T-helper 2 cell treated with Interferon-gamma antibody and Interleukin-4, amounts not matched to agents 5 μg/mL and 100 μg/mL, for 36 hours (primary cell): ENCODE results near the gene CCDC102B.
"Not testable (repeated sequence)": the region's sequence is repeated elsewhere in the genome, so short reads cannot be mapped to it uniquely, and the experiment has no call there.

ENCODE experiments used
- DNase-seq: peaks from one replicate; pipeline ENCODE4 v3.0.0; 2021; ENCODE audit warnings: low spot score
- H3K27ac Mint-ChIP-seq: one replicate; pipeline ENCODE4 v1.8.0; 2021; ENCODE audit warnings: mild to moderate bottlenecking, mixed read lengths
- H3K27me3 Mint-ChIP-seq: one replicate; pipeline ENCODE4 v1.8.0; 2021; ENCODE audit warnings: low read depth, mixed read lengths
- H3K36me3 Mint-ChIP-seq: one replicate; pipeline ENCODE4 v1.8.0; 2021; ENCODE audit warnings: low read depth, mixed read lengths
- H3K4me1 Mint-ChIP-seq: one replicate; pipeline ENCODE4 v1.8.0; 2021; ENCODE audit warnings: low read depth, mixed read lengths
- H3K4me3 Mint-ChIP-seq: one replicate; pipeline ENCODE4 v1.8.0; 2022; ENCODE audit warnings: mild to moderate bottlenecking, moderate library complexity, mixed read lengths
- H3K9me3 Mint-ChIP-seq: one replicate; pipeline ENCODE4 v1.8.0; 2021; ENCODE audit warnings: mixed read lengths

The CCDC102B gene

GRCh38 chr18:68992719-68993482, 195.0 kb downstream of the CCDC102B start:
- Mint-ChIP-seq H3K36me3 (no peaks in the 10 kb centered on the region), H3K27me3 (no peaks in the 10 kb centered on the region), H3K4me3 (no peak overlapping the region), H3K27ac (no peak overlapping the region), H3K4me1 (no peaks in the 10 kb centered on the region), H3K9me3 (no peaks in the 10 kb centered on the region)
- no peak for DNase-seq

GRCh38 chr18:68995675-68996074, 197.8 kb downstream of the CCDC102B start:
- no peaks in the 10 kb centered on the region for H3K4me1 Mint-ChIP-seq
- no peaks in the 10 kb centered on the region for H3K9me3 Mint-ChIP-seq
- no peak overlapping the region for H3K27ac Mint-ChIP-seq
- no peaks in the 10 kb centered on the region for H3K27me3 Mint-ChIP-seq
- no peaks in the 10 kb centered on the region for H3K36me3 Mint-ChIP-seq
- H3K4me3 Mint-ChIP-seq: no peak overlapping the region
- no peak for DNase-seq

- no peaks in the 10 kb centered on the region for H3K9me3 Mint-ChIP-seq
- no peaks in the 10 kb centered on the region for H3K27me3 Mint-ChIP-seq
- DNase-seq: no peak
- no peak overlapping the region for H3K27ac Mint-ChIP-seq
- no peaks in the 10 kb centered on the region for H3K4me1 Mint-ChIP-seq
- H3K36me3 Mint-ChIP-seq: no peaks in the 10 kb centered on the region
- H3K4me3 Mint-ChIP-seq: no peak overlapping the region
Measured at GRCh38 chr18:68997845-68998244, 200.0 kb downstream of the CCDC102B start.

DNA sequence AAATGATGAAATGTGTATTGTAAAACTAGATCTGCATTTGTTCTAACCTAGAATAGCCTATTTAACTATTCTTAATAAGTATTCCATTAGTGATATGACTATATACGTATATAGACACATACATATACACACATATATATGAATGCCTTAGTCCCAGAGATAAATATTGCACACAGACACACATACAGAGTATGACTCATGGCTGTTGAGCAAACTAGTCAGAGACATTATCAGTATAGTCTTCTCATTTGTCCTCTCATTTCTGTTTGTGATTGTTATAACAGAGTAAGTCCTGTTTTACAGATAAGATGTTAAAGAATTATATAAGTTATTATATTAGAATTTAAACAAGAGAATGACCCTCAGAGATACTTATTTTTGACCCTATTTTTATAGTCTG, 202.5 kb downstream of the CCDC102B start:
- H3K27me3 Mint-ChIP-seq: no peaks in the 10 kb centered on the region
- no peaks in the 10 kb centered on the region for H3K9me3 Mint-ChIP-seq
- no peak overlapping the region for H3K27ac Mint-ChIP-seq
- H3K4me3 Mint-ChIP-seq: no peak overlapping the region
- H3K4me1 Mint-ChIP-seq: no peaks in the 10 kb centered on the region
- no peak for DNase-seq
- no peaks in the 10 kb centered on the region for H3K36me3 Mint-ChIP-seq

GRCh38 chr18:69002233-69002632, 204.4 kb downstream of the CCDC102B start:
- Mint-ChIP-seq H3K9me3 (no peaks in the 10 kb centered on the region), H3K4me1 (no peaks in the 10 kb centered on the region), H3K27ac (no peak overlapping the region), H3K36me3 (no peaks in the 10 kb centered on the region), H3K4me3 (no peak overlapping the region), H3K27me3 (no peaks in the 10 kb centered on the region)
- DNase-seq: no peak

DNA sequence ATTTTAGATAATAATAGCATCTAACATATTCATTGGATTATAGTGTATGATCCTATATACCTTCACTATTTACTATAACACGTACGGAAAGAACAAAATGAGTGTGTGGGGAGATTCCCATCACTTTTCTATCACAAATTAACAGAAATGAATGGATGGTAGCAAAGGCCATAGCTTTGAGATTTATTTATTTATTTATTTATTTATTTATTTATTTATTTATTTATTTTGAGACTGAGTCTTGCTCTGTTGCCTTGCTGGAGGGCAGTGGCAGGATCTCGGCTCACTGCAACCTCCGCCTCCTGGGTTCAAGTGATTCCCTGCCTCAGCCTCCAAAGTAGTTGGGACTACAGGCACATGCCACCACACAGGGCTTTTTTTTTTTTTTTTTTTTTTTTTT, 208.3 kb downstream of the CCDC102B start:
- not testable (repeated sequence) for DNase-seq, H3K36me3 Mint-ChIP-seq, H3K27me3 Mint-ChIP-seq, H3K4me1 Mint-ChIP-seq, H3K27ac Mint-ChIP-seq, H3K9me3 Mint-ChIP-seq, H3K4me3 Mint-ChIP-seq

- Mint-ChIP-seq H3K36me3 (no peaks in the 10 kb centered on the region), H3K27me3 (no peaks in the 10 kb centered on the region), H3K4me3 (no peak overlapping the region), H3K9me3 (no peaks in the 10 kb centered on the region), H3K4me1 (no peaks in the 10 kb centered on the region), H3K27ac (no peak overlapping the region)
- DNase-seq: no peak
Measured at GRCh38 chr18:69008538-69008937, 210.7 kb downstream of the CCDC102B start.

- H3K27ac Mint-ChIP-seq: no peak overlapping the region
- no peaks in the 10 kb centered on the region for H3K36me3 Mint-ChIP-seq
- H3K4me3 Mint-ChIP-seq: no peak overlapping the region
- no peaks in the 10 kb centered on the region for H3K9me3 Mint-ChIP-seq
- no peaks in the 10 kb centered on the region for H3K27me3 Mint-ChIP-seq
- no peak for DNase-seq
- no peaks in the 10 kb centered on the region for H3K4me1 Mint-ChIP-seq
Measured at GRCh38 chr18:69021211-69021805, 223.4 kb downstream of the CCDC102B start.

GRCh38 chr18:69022426-69022825, 224.5 kb downstream of the CCDC102B start:
- Mint-ChIP-seq H3K27me3 (no peaks in the 10 kb centered on the region), H3K4me3 (no peak overlapping the region)

DNA sequence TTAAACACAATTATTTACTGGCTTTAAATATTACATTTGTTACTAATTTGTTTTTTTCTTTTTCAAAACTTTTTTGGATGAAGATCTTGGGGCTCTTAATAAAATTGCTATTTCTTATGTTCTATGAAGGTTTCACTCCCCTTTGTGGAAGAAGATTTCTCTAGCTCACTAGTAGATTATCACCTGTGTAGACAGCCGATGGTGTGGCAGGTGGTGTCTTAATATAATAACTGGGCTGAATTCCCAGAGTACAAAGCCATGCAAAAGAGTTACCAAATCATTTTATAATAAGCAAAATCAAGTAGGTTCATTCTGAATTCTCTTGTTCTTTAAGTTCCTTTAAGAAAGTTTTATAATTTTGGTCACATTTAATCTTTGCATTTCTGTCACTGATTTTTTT, 233.7 kb downstream of the CCDC102B start:
- Mint-ChIP-seq H3K9me3 (no peaks in the 10 kb centered on the region), H3K36me3 (no peaks in the 10 kb centered on the region), H3K4me1 (no peaks in the 10 kb centered on the region)

More at GRCh38 chr18:69022426-69022825, 224.5 kb downstream of the CCDC102B start:
- Mint-ChIP-seq H3K36me3 (no peaks in the 10 kb centered on the region), H3K4me1 (no peaks in the 10 kb centered on the region), H3K27ac (no peak overlapping the region), H3K9me3 (no peaks in the 10 kb centered on the region)
- no peak for DNase-seq

GRCh38 chr18:69032009-69032408, 234.1 kb downstream of the CCDC102B start:
- Mint-ChIP-seq H3K9me3 (no peaks in the 10 kb centered on the region), H3K4me3 (no peak overlapping the region), H3K4me1 (no peaks in the 10 kb centered on the region), H3K36me3 (no peaks in the 10 kb centered on the region), H3K27ac (no peak overlapping the region), H3K27me3 (no peaks in the 10 kb centered on the region)
- DNase-seq: no peak

More for the DNA sequence above, 233.7 kb downstream of the CCDC102B start:
- H3K27ac Mint-ChIP-seq: no peak overlapping the region
- no peak for DNase-seq
- H3K4me3 Mint-ChIP-seq: no peak overlapping the region
- H3K27me3 Mint-ChIP-seq: no peaks in the 10 kb centered on the region

DNA sequence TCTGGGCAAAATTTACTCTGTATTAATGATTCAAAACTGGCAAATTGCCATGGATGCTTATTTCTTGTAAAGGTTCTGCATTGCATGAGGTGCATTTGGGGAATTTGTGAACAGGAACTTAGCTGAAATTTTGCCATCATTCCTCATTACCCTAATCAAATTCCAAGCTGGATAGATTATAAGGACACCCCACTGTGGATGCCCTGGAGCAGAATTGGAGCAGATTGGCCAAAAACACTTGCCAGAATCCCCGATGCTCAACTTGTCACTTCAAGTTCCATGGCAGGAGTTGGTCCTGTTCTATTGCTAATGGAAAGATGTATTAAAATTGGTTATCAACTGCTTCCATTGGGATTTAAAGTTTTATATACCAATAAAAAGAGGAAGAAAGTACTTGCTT, 237.9 kb downstream of the CCDC102B start:
- no peak for DNase-seq
- Mint-ChIP-seq H3K27me3 (no peaks in the 10 kb centered on the region), H3K36me3 (no peaks in the 10 kb centered on the region), H3K27ac (no peak overlapping the region), H3K9me3 (no peaks in the 10 kb centered on the region), H3K4me1 (no peaks in the 10 kb centered on the region), H3K4me3 (no peak overlapping the region)

- H3K36me3 Mint-ChIP-seq: no peaks in the 10 kb centered on the region
- no peaks in the 10 kb centered on the region for H3K27me3 Mint-ChIP-seq
- H3K4me3 Mint-ChIP-seq: no peak overlapping the region
- no peak overlapping the region for H3K27ac Mint-ChIP-seq
- H3K9me3 Mint-ChIP-seq: no peaks in the 10 kb centered on the region
- DNase-seq: no peak
- no peaks in the 10 kb centered on the region for H3K4me1 Mint-ChIP-seq
Measured at GRCh38 chr18:69044215-69044614, 246.3 kb downstream of the CCDC102B start.

DNA sequence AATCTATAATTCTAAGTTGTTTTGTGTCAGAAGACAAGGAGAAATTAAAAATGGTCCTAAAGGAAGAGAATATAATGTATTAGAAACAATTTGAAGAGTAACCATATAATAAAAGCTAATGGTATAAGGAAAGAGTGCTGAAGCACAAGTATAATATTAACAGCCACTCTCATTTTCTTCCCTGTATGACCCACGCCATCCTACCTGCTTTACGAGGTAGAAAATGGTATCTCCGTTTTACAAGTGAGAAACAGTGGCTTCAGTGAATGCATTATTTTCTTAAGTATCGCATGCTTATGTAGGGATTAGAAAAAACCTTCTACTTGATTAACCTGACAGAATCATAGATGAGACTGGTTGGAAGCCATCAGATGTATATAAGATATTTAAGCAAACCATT, 266.2 kb downstream of the CCDC102B start:
- DNase-seq: no peak
- Mint-ChIP-seq H3K36me3 (no peaks in the 10 kb centered on the region), H3K4me3 (no peak overlapping the region), H3K27me3 (no peaks in the 10 kb centered on the region), H3K9me3 (no peaks in the 10 kb centered on the region), H3K27ac (no peak overlapping the region), H3K4me1 (no peaks in the 10 kb centered on the region)

DNA sequence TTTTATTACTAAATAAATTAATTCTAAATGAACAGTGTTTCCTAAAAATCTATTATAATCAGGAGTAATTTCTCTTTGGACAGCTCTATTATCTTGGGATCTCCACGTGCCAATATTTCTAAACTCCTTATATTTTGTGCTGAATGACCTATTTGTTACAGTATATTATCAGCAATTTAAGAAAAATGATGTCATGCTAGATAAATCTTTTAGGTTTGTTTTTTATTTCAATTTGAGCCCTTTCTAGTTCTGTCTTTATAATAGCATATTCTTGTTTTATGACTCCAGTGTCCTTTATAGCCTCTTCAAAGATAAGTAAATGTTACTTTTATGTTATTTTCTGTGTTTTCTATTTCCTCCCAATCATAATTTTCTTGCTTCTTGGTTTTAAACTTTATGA, 269.2 kb downstream of the CCDC102B start:
- no peak overlapping the region for H3K27ac Mint-ChIP-seq
- no peaks in the 10 kb centered on the region for H3K36me3 Mint-ChIP-seq
- no peaks in the 10 kb centered on the region for H3K27me3 Mint-ChIP-seq
- no peak overlapping the region for H3K4me3 Mint-ChIP-seq
- H3K9me3 Mint-ChIP-seq: no peaks in the 10 kb centered on the region
- no peaks in the 10 kb centered on the region for H3K4me1 Mint-ChIP-seq
- DNase-seq: no peak
